GM21381 (cell line): Measurements from ENCODE around the gene SHFL.

Experiments
- ATAC-seq: cut with Tn5 transposase; IDR thresholded peaks from one replicate; pipeline ENCODE4 v1.9.1; 2021; ENCODE audit warnings: mild to moderate bottlenecking, moderate library complexity; ENCODE audit not compliant: unreplicated experiment

Gene SHFL

DNA sequence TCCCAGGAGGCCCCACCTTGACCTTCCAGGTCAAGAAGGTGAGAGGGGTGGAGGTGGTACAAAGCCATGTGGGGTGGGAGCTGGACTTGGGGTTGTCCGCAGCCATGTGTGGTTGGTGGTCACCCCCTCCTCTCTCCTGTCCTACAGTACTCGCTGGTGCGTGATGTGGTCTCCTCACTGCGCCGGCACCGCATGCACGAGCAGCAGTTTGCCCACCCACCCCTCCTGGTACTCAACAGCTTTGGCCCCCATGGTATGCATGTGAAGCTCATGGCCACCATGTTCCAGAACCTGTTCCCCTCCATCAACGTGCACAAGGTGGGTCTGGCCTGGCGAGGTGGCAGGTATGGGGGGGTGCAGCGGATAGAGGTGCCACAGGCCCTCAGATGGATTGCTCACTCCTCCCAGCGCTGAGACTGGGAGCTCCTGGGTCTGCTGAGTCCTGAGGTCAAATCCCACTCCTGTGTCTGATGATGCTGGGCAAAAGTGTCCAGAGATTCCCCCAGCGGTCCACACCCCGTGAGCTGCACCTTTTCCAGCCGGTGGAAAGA, 21.8 kb downstream of the SHFL start:
- no peak for ATAC-seq

DNA sequence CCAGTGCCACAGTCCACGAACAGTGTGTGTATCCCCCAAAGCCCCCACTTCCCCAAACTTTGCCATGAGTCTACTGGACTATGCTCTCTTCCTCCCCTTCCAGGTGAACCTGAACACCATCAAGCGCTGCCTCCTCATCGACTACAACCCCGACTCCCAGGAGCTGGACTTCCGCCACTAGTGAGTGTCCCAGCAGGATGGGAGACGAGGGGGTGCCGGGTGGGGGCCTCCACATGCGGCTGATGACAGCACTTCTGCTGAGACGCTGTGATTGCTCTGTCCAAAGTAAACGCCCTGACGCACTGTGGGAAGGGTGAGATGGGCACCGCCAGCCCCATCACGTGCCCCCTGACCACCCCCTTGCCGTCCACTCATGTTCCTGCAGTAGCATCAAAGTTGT, 23.4 kb downstream of the SHFL start:
- ATAC-seq = no peak

DNA sequence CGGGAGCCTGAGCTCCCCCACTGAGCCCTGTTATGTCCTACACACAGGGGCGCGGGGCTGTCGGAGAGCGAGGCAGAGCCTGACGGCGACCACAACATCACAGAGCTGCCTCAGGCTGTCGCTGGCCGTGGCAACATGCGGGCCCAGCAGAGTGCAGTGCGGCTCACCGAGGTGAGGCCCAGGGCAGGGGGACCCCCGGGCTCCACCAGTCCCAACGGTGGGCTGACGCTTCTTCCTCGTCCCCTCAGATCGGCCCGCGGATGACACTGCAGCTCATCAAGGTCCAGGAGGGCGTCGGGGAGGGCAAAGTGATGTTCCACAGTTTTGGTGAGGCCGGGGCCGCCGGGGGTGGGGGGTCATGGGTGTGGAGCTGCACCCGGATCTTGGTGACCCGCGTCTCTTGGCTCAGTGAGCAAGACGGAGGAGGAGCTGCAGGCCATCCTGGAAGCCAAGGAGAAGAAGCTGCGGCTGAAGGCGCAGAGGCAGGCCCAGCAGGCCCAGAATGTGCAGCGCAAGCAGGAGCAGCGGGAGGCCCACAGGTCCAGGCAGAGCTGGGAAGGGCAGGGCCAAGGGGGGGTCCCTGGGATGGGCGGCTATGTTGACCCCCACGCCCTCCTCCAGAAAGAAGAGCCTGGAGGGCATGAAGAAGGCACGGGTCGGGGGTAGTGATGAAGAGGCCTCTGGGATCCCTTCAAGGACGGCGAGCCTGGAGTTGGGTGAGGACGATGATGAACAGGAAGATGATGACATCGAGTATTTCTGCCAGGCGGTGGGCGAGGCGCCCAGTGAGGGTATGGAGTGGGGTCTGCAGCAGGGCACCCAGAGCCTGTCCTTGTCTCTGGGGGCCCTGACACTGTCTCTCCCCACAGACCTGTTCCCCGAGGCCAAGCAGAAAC, 24.2 kb downstream of the SHFL start:
- no peak for ATAC-seq

DNA sequence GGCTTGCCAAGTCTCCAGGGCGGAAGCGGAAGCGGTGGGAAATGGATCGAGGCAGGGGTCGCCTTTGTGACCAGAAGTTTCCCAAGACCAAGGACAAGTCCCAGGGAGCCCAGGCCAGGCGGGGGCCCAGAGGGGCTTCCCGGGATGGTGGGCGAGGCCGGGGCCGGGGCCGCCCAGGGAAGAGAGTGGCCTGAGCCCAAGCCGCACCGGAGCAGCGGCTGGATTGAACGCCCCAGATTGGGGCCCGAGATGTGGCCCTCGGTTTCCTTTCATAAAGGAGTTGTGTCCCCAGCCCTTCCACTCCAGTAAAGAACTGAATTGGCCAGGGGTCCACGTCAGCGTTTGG, 24.8 kb downstream of the SHFL start:
- no peak for ATAC-seq

DNA sequence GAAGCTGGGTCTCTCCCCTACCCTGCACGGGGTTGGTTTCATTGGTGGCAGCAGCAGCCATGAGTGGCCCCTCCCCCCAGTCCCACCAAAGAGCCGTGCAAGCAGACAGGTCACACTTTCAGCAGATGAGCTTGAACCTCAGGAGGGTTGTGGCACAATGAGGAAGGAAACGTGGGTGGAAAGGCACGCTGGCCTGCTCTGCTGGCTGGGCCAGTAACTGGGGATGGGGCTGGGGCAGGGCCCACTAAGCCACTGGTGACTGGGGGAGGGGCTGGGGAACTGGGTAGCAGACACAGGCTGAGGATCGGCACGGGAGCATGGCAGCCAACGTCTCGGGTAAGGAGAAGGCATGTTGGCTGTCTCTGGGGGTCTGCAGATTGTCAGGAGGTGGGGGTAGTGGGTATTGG, 25.3 kb downstream of the SHFL start, which contains the start of gene P2RY11:
P2RY11 (plus strand) TSS at position 289 of the 407 bp plus-strand sequence; CDS start at position 318, 29 bp downstream.
- ATAC-seq = no peak

DNA sequence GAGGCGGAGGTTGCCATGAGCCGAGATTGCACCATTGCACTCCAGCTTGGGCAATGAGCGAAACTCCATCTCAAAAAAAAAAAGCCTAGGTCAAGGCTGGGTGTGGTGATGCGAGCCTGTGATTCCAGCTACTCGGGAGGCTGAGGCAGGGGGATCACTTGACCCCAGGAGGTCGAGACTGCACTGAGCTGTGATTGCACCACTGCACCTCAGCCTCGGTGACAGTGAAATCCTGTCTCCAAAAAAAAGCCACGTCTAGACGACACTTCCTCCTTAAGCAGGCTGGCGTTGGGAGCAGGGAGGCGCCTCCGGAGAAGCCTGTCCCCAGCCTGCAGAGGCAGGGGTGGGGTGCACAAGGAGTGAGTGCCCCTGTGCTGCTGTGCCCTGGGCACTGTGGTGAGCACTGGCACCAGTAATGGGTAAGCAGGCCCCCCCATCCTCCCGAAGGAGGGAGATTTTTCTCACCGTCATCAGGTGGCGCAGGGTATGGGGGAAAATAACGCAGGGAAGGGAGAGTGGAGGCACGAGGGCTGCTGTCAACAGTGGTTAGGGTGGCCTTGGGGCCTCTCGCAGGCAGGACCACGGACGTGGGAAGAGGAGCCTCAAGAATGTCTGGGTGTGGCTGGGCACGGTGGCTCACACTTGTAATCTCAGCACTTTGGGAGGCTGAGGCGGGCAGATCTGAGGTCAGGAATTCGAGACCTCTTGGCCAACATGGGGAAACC, 26.1 kb downstream of the SHFL start:
- ATAC-seq = no peak

DNA sequence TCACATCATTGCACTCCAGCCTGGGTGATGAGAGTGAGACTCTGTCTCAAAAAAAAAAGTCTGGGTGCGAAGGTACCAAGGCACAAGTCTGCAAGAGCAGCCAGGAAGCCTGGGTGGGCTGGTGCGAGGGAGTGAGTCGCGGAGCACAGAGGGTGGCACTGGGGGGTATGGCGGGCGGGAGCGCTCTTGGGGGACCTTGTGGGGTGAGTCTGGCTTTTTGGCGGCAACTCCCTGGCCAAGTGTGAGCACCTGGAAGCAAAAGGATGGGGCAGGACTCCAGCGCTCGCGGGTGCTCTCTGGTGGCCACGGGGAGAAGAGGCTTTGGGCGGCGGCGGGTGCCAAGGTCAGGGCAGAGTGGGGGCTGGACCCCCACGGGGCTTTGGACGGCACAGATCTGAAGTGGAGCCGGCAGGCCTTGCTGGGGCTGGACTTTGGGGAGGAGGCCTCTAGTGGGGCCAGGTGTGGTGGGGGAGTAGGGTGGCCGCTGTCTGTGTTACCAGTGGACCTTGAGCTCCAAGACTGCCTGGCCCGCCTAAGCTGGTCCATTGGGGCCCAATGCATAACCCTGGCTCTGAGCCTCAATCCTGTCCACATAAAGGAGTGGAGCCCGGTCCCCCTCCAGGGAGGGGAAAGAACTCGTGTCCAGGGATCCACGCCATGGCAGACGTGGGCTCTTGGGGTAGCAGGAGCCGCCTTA, 26.9 kb downstream of the SHFL start:
- ATAC-seq = no peak

DNA sequence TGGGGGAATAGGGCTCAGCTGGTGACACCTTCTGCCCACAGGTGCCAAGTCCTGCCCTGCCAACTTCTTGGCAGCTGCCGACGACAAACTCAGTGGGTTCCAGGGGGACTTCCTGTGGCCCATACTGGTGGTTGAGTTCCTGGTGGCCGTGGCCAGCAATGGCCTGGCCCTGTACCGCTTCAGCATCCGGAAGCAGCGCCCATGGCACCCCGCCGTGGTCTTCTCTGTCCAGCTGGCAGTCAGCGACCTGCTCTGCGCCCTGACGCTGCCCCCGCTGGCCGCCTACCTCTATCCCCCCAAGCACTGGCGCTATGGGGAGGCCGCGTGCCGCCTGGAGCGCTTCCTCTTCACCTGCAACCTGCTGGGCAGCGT, 27.5 kb downstream of the SHFL start:
- ATAC-seq = no peak

DNA sequence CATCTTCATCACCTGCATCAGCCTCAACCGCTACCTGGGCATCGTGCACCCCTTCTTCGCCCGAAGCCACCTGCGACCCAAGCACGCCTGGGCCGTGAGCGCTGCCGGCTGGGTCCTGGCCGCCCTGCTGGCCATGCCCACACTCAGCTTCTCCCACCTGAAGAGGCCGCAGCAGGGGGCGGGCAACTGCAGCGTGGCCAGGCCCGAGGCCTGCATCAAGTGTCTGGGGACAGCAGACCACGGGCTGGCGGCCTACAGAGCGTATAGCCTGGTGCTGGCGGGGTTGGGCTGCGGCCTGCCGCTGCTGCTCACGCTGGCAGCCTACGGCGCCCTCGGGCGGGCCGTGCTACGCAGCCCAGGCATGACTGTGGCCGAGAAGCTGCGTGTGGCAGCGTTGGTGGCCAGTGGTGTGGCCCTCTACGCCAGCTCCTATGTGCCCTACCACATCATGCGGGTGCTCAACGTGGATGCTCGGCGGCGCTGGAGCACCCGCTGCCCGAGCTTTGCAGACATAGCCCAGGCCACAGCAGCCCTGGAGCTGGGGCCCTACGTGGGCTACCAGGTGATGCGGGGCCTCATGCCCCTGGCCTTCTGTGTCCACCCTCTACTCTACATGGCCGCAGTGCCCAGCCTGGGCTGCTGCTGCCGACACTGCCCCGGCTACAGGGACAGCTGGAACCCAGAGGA, 28.0 kb downstream of the SHFL start:
- ATAC-seq = no peak

DNA sequence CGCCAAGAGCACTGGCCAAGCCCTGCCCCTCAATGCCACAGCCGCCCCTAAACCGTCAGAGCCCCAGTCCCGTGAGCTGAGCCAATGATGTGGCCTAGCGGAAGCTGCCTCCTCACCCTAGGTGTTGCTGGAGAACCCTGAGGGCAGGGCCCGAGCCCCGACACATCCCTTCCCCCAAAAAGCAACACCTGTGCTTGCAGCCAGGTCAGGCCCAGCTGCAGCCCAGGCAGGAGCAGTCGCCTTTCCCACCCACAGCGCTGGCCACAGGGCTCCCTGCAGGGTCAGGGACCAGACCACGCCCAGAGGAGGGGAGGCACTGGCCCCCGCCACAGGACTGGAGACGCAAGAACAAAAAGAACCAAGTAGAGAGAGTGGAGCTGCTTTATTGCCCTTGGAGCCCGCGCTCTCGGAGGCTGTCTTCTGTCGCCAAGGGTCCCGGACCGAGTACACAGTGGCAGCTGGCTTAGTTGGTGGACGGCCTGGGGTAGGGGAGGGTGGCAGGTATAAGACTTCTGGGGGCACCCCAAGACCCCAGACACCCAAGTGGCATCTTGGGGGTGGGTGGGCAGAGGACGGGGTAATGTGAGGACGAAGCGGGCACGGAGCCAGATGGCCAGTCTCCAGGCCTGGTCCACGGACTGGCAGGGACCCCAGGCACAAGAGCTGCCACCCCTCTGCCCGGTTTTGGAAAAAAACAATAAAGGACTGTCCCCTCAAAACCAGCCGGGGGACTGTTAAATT, 28.7 kb downstream of the SHFL start:
- no peak for ATAC-seq

DNA sequence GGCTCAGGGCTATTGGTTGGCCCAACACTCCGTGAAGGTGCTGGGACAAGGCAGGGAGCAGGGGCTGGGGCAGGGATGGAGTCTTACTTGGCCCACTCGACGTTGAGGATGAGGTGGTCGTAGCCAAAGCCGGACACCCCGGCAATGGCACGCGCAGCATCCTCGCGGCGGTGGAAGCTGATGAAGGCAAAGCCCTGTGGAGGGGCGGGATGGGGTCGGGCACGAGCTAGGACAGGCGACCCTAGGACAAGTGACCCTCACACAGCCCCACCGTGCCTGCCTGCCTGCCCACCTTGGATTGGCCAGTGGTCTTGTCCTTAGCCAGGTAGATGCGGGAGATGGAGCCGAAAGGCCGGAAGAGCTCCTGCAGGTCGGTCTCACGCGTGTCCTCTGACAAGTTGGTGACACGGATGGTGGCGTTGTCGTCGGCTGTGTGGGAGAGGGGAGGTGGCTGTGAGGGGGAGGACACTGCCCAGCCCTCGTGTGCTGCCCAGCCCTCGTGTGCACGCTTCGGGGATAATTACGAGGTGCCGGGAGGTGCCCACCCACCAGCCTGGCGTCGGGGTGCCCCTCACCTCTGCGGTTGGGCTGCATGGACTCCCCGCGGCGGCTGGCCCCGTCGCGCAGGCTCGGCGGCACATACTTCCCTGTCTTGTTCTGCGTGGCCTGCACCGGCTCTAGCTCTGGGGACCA, 29.4 kb downstream of the SHFL start:
- ATAC-seq = no peak

DNA sequence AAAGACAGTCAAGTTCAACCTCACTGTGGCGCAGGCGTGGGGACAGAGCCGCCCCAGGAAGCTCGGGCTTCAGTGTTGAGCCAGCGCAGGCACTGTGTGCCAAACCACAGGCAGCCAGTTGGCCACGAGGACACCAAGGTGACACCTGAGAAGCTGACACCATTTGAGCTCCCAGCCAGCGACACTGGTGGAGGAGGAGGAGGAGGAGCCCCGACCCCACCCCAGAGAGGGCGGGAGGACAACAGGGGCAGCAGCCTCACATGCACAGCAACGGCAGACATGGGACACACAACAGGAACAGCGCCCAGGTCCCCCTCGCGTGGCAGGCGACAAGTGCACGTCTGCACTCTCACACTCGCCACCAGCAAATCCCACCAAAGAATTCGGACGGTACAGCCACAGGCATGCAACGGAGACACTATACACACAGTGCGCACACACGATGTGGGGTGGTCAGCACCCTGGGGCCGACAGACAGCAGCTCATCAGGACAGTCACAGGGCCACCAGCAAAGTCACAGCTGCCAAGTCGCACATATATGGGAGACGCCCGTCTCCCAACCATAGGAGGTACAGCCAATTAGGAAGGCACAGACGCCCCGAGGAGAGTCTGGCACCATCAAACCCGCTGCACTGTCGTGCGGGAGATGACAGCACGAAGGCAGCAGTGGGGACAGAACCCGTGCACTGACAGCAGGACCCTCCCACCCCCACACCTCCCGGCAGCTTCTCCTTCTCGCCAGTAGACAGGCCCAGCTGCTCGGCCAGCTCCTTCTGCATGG, 30.2 kb downstream of the SHFL start:
- ATAC-seq = no peak

DNA sequence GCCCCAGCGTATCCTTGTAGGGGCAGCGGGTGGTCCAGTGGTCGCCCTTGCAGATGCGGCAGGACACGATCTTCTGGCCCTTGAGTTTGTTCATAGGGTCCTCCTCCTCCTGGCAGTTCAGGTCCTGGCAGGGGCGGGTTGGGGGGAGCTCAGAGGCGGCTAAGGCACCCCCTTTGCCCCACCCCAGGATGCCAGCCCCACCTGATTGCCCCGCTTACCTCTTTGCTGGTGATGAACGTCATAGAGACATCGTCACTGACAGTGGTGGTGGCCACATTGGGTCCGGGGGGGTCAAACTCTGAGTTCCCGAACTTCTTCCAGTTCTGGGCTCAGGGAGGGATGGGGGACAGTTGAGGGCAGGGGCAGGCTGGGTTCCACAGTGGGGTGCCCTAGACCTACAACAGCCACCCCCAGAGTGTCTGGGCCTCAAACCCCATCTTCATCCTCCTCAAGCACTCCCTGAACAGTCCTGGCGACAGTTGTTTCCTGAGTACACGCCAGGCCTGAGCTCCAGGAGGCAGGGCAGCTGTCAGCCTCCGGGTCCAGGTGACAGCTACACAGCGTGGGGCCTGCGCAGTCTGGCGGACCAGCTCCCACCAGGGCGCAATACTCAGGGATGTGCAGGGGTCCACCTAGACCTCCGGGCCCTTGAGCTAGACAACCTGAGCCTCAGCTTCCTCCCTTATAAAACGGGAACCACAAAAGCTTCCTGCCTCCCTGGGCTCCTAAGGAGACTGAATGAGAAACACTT, 30.9 kb downstream of the SHFL start:
- ATAC-seq = no peak

DNA sequence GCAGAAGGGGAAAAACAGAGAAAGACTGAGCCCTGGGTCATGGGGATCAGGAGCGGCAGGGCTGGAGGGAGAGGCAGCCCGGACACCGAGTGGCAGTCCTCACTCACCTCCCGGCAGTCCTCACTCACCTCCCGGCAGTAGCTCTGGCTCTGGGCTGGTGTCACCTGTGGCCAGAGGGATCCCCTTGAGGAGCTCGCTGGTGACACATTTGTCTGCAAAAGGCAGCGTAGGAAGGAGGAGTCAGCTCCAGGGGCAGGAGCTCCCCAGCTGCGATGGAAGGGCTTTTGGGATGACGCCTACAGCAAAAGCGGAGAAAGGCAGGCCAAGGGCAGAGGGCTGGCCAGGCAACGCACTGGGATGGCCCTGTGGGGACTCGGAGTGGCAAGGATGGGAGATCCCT, 32.8 kb downstream of the SHFL start:
- no peak for ATAC-seq

DNA sequence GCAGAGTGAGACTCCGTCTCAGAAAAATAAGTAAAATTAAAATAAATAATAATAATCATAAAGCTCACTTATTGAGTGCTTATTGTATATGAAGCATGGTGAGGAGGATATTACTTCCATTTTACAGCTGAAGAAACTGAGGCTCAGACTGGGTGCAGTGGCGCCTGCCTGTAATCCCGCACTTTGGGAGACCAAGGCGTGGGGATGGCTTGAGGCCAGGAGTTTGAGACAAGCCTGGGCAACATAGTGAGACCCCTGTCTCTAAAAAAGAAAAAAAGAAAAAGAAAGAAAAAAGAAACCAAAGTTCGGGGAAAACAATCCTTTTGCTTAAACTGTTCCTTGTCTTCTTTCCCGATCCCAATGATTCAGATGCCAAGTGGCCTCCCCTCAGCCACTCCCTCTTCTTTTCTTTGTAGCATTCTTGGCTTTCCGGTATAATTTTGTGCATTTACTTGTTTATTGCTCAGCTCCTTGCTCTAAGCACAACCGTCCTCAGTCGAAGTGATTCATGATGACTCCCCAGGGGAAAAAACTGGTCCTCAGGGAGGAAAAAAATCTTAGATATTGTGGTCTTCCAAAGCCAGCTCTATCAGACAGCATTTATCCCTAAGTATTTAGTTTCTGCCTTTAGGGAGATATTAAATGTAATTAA, 34.5 kb downstream of the SHFL start:
- no peak for ATAC-seq

DNA sequence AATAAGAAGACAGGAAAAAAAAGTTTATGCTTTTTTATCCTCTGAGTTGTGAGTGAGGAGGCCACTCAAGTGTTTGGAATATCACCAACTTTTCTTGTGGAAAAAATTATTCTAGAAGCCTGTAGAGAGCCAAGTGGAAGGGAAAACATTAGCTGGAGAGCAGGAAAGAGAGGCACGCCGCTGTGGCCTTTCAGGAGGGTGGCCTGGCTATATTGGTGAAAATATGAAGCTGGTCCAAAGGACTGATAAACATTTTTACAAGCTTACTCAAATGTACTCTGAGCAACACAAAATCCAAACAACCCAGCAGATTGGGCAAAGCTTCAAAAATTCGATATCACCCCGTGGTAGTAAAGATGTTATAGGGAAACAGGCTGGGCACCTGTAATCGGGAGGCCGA, 35.9 kb downstream of the SHFL start:
- no peak for ATAC-seq

DNA sequence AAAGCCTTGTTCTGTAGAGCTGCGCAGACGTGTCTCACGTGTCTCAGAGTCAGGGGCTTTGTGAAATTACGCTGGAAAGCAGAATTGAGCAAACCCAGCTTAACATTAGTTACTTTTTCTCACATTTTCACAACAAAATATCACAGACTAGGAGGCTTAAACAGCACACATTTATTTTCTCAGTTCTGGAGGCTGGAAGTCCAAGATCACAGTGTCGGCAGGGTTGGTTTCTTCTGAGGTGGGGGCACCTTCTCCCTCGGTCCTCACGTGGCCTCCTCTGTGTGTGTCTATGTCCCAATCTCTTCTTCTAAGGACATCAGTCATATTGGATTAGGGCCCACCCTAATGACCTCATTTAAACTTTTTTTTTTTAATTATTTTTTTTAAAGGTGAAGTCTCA, 38.3 kb downstream of the SHFL start:
- no peak for ATAC-seq

DNA sequence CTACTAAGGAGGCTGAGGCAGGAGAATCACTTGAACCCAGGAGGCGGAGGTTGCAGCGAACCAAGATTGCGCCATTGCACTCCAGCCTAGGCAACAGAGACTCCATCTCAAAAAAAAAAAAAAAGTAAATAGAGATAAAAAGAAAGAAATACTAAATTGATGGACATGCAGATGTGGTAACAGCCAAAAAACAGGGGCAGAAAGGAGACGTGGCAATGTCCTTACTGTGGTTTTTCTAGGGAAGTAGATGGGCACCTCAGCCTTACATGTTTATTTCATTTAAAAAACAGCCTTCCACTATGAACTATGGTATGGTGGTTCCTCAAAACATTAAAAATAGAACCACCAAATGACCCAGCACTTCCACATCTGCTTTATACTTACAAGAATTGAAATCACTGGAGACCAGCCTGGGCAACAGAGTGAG, 40.1 kb downstream of the SHFL start:
- ATAC-seq = no peak
